Ascending aorta (tissue), 2 donors: Measurements from ENCODE around the gene MVB12B. TPM values are rescaled to one million over a fixed set of nuclear protein-coding genes. Genes with fewer than 3 reads are reported as not detected.

Source experiments
- DNase-seq, 2 donors: peaks; one replicate each; pipeline ENCODE4 v3.0.0-alpha.2; 2019; ENCODE audit warnings: low spot score in 2 of 2
- H3K27ac ChIP-seq, 2 donors: fragments of 200-600 bp; sonication (generic); one replicate each; pipeline ENCODE4 v1.5.1; 2016 to 2017; ENCODE audit warnings: mild to moderate bottlenecking in 1 of 2
- H3K27me3 ChIP-seq: fragments of 200-600 bp; sonication (generic); one replicate; pipeline ENCODE4 v1.5.1; 2017
- H3K36me3 ChIP-seq, 2 donors: fragments of 200-600 bp; sonication (generic); one replicate each; pipeline ENCODE4 v1.5.1; 2016
- H3K4me1 ChIP-seq, 2 donors: fragments of 200-600 bp; sonication (generic); one replicate each; pipeline ENCODE4 v1.5.1; 2016 to 2017; ENCODE audit warnings: mild to moderate bottlenecking in 1 of 2
- H3K4me3 ChIP-seq, 2 donors: fragments of 200-600 bp; sonication (generic); one replicate each; pipeline ENCODE4 v1.5.1; 2016 to 2017; ENCODE audit warnings: mild to moderate bottlenecking in 1 of 2
- H3K9me3 ChIP-seq, 2 donors: fragments of 200-600 bp; sonication (generic); one replicate each; pipeline ENCODE4 v1.5.1; 2016
- CTCF ChIP-seq, 3 experiments: fragments of 200-600 bp in 2 of 3; fragments of 450-650 bp in 1 of 3; sonication (generic) in 2 of 3; IDR thresholded peaks; one replicate each; pipeline ENCODE4 v1.5.1; 2016 to 2019; ENCODE audit warnings: antibody characterized with exemption in 3 of 3, mild to moderate bottlenecking in 1 of 3, moderate library complexity in 1 of 3
- intact Hi-C: fragments of 100-400 bp; cut with DNase I; formaldehyde crosslinking; loops from one replicate; pipeline ENCODE4 v1.15.1; 2023
- total RNA-seq: library from RNA; depleted of rRNA; stranded (reverse); fragments of >200 nt; gene quantifications from one replicate; pipeline ENCODE4 v1.1.0, GENCODE V29; 2016

Gene MVB12B
- total RNA-seq, 1 donor from 2014 or later, result 9.4 TPM

- no peaks in the 10 kb centered on the region for H3K4me1 ChIP-seq
- no peak for DNase-seq
- TF ChIP-seq CTCF (IDR thresholded peaks at IDR 0.05), result no peak
- no peak overlapping the region for H3K4me3 ChIP-seq
- peaks cover 3 to 26% of the 10 kb centered on the region in 2 donors for H3K36me3 ChIP-seq
- intact Hi-C loops, result loop anchor here (2.0 to 5.0 kb wide), 2 partner anchors 72 to 991 kb away; partner anchors contain the start of gene MVB12B
- no peak overlapping the region for H3K27ac ChIP-seq
- H3K9me3 ChIP-seq, result no peaks in the 10 kb centered on the region
- H3K27me3 ChIP-seq, result no peaks in the 10 kb centered on the region
Observed at GRCh38 chr9:126399789-126400188, 73.2 kb downstream of the MVB12B start.

- intact Hi-C loops, result no loop called here
- Histone ChIP-seq H3K27me3 (no peaks in the 10 kb centered on the region), H3K27ac (no peak overlapping the region), H3K36me3 (peaks cover 3 to 23% of the 10 kb centered on the region in 2 donors), H3K4me3 (no peak overlapping the region), H3K9me3 (no peaks in the 10 kb centered on the region), H3K4me1 (no peaks in the 10 kb centered on the region)
- no peak for DNase-seq
- TF ChIP-seq CTCF (IDR thresholded peaks at IDR 0.05), result no peak
Observed at GRCh38 chr9:126400571-126400970, 73.9 kb downstream of the MVB12B start.

- H3K9me3 ChIP-seq, result no peaks in the 10 kb centered on the region
- H3K4me1 ChIP-seq, result no peaks in the 10 kb centered on the region
- no peak for DNase-seq
- intact Hi-C loops, result no loop called here
- no peak overlapping the region for H3K4me3 ChIP-seq
- peak in 1 of 3 experiments; percentile 4 for TF ChIP-seq CTCF (IDR thresholded peaks at IDR 0.05)
- H3K27me3 ChIP-seq, result no peaks in the 10 kb centered on the region
- peaks cover 3 to 20% of the 10 kb centered on the region in 2 donors for H3K36me3 ChIP-seq
- no peak overlapping the region for H3K27ac ChIP-seq
Observed at GRCh38 chr9:126401107-126401506, 74.5 kb downstream of the MVB12B start.

- peaks cover 3 to 19% of the 10 kb centered on the region in 2 donors for H3K36me3 ChIP-seq
- no peak overlapping the region for H3K27ac ChIP-seq
- DNase-seq, result no peak
- H3K9me3 ChIP-seq, result no peaks in the 10 kb centered on the region
- H3K27me3 ChIP-seq, result no peaks in the 10 kb centered on the region
- H3K4me3 ChIP-seq, result no peak overlapping the region
- intact Hi-C loops, result no loop called here
- no peak for TF ChIP-seq CTCF (IDR thresholded peaks at IDR 0.05)
- H3K4me1 ChIP-seq, result no peaks in the 10 kb centered on the region
Observed at GRCh38 chr9:126401581-126401980, 75.0 kb downstream of the MVB12B start.

- DNase-seq, result no peak
- peaks cover 3 to 19% of the 10 kb centered on the region in 2 donors for H3K36me3 ChIP-seq
Observed at GRCh38 chr9:126403397-126403796, 76.8 kb downstream of the MVB12B start.

More at GRCh38 chr9:126403397-126403796, 76.8 kb downstream of the MVB12B start:
- H3K27me3 ChIP-seq, result no peaks in the 10 kb centered on the region
- H3K4me3 ChIP-seq, result no peak overlapping the region
- no peaks in the 10 kb centered on the region for H3K9me3 ChIP-seq
- H3K4me1 ChIP-seq, result no peaks in the 10 kb centered on the region
- no peak overlapping the region for H3K27ac ChIP-seq
- intact Hi-C loops, result no loop called here
- TF ChIP-seq CTCF (IDR thresholded peaks at IDR 0.05), result no peak
